ENCODE results near the gene RAMACL. TPM values are rescaled to one million over a fixed set of nuclear protein-coding genes. Genes with fewer than 3 reads are reported as not detected.

RAMACL gene
- total RNA-seq, 4 donors from 2014 or later, result 8.2 to 10.8 (median 9.1) TPM

DNA sequence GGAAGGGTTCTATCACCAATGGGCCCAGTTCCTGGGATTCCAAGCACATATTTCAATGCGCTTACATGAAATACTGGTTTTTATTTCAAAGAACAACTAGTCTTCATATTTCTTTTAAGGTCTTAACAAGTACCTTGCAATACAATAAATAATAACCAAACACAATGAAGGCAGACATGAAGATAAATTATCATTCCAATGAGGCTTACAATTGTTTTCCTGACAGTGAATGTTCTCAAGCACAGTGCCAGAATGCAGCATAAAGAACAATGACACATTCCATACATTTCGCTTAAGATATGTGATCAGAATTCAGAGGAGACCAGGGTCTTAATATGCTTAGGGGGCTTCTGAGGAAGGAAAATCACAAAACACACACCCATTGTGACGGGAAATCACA, 26.3 kb downstream of the RAMACL start:
- H3K4me1 ChIP-seq, result peaks cover 0 to 22% (median 10%) of the 10 kb centered on the region in 4 donors

DNA sequence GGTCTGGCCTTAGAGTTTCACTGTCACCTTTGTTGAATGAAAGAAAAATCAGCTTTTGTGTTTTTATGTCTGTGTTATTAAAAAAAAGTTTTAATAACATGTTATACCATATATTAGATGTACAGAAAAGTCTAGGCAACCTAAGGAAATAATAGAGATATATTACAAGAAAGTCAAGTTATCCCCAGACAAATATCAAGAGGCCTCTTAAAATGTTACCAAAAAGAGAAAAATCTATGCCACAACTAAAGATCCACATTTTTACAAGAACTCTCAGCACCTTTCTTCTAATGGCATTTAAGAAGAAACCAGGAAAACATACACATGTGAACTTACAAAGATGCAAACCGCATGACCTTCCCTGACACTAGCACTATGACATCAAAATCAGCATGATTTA, 26.8 kb downstream of the RAMACL start:
- Histone ChIP-seq H3K4me1 (peaks cover 0 to 28% (median 10%) of the 10 kb centered on the region in 4 donors), H3K27ac (peak overlapping the region in 1 of 4 donors; percentile 9), H3K27me3 (no peaks in the 10 kb centered on the region), H3K9me3 (peaks cover 0 to 21% (median 4%) of the 10 kb centered on the region in 4 donors), H3K4me3 (no peak overlapping the region), H3K36me3 (peaks cover 0 to 34% (median 0%) of the 10 kb centered on the region in 3 donors)
- TF ChIP-seq, protein P1, sequence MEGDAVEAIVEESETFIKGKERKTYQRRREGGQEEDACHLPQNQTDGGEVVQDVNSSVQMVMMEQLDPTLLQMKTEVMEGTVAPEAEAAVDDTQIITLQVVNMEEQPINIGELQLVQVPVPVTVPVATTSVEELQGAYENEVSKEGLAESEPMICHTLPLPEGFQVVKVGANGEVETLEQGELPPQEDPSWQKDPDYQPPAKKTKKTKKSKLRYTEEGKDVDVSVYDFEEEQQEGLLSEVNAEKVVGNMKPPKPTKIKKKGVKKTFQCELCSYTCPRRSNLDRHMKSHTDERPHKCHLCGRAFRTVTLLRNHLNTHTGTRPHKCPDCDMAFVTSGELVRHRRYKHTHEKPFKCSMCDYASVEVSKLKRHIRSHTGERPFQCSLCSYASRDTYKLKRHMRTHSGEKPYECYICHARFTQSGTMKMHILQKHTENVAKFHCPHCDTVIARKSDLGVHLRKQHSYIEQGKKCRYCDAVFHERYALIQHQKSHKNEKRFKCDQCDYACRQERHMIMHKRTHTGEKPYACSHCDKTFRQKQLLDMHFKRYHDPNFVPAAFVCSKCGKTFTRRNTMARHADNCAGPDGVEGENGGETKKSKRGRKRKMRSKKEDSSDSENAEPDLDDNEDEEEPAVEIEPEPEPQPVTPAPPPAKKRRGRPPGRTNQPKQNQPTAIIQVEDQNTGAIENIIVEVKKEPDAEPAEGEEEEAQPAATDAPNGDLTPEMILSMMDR (IDR thresholded peaks at IDR 0.05), result no peak
- TF ChIP-seq EP300 (IDR thresholded peaks at IDR 0.05) (no peak), POLR2A (IDR thresholded peaks at IDR 0.05) (no peak)
- no peak for DNase-seq (ENCODE audit: low spot score in 2 of 2)
- WGBS, 2 donors, result 91 to 95% methylated on average over 1 of the region's 1 CpG

More for the DNA sequence above, 26.3 kb downstream of the RAMACL start:
- Histone ChIP-seq H3K9me3 (peaks cover 0 to 21% (median 4%) of the 10 kb centered on the region in 4 donors), H3K27me3 (no peaks in the 10 kb centered on the region), H3K36me3 (peaks cover 0 to 39% (median 0%) of the 10 kb centered on the region in 3 donors), H3K4me3 (no peak overlapping the region), H3K27ac (peak overlapping the region in 1 of 4 donors; percentile 63)
- TF ChIP-seq EP300 (IDR thresholded peaks at IDR 0.05), result no peak
- TF ChIP-seq POLR2A (IDR thresholded peaks at IDR 0.05), result no peak
- TF ChIP-seq, protein P1 (IDR thresholded peaks at IDR 0.05), result no peak
- WGBS, 2 donors, result 71 to 83% methylated on average over 3 of the region's 3 CpGs
- no peak for DNase-seq (ENCODE audit: low spot score in 2 of 2)

DNA sequence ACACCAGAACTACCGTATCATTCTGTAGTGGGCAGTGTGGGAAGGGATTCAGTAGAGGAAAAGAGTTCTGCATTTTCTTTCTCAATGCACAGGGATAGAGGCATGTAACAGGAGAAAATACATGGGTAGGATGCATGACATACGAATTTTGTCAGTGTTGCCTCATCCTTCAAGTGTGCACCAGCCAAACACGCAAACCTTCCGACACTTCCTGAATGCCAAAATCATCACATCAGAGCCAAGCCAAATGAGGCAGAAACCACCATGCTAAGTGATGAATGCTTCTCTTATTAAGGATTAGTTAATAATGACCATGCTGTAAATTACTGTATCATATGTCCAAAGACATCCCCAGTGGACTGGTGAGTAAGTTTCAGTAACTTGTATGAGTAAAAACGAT, 27.3 kb downstream of the RAMACL start:
- H3K36me3 ChIP-seq, result peaks cover 0 to 29% (median 0%) of the 10 kb centered on the region in 3 donors
- H3K4me3 ChIP-seq, result no peak overlapping the region
- H3K9me3 ChIP-seq, result peaks cover 0 to 21% (median 4%) of the 10 kb centered on the region in 4 donors
- H3K27ac ChIP-seq, result no peak overlapping the region
- 88 to 91% methylated on average over 5 of the region's 5 CpGs for WGBS, 2 donors
- DNase-seq (ENCODE audit: low spot score in 2 of 2), result no peak
- peaks cover 0 to 32% (median 11%) of the 10 kb centered on the region in 4 donors for H3K4me1 ChIP-seq
- TF ChIP-seq POLR2A (IDR thresholded peaks at IDR 0.05) (no peak), EP300 (IDR thresholded peaks at IDR 0.05) (no peak)
- no peaks in the 10 kb centered on the region for H3K27me3 ChIP-seq

DNA sequence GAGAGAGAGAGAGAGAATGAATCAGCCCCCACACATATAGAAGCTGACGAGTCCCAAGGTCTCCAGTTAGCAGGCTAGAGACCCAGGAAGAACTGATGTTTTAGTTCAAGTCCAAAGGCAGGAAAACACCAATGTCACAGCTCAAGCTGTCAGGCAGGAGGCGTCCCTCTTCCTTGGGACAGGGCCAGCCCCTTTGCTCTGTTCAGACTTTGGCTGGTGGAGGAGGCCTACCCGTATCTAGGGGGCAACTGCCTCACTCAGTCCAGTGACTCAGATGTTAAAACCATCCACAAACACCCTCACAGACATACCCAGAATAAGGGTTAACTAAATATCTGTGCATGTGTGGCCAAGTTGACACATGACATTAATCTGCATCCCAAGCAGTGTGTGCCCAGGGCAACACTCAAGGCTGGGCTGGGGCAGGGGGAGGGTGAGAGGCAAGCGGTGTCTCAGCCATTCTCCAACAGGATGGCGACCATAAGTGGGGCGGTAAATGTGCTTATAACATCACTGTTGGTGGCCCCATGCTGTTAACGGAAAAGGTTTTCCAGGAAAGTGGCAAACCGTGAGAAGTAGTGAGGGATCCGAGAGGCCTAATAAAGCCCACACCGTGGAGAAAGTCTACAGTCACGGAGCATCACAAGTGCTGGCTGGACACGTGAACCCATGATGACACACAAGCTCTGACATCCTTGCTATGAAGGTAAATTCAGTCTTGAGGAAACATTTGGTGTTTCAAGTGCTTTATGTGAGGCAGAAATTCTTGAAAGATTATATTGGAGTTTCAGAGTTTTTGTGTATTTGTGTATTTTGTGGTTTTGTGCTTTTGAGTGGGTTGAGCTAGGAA, 28.1 kb downstream of the RAMACL start:
- no peak for DNase-seq (ENCODE audit: low spot score in 2 of 2)
- H3K9me3 ChIP-seq, result peaks cover 0 to 21% (median 4%) of the 10 kb centered on the region in 4 donors
- no peaks in the 10 kb centered on the region for H3K27me3 ChIP-seq
- peaks cover 0 to 40% (median 13%) of the 10 kb centered on the region in 4 donors for H3K4me1 ChIP-seq
- peaks cover 0 to 24% (median 0%) of the 10 kb centered on the region in 3 donors for H3K36me3 ChIP-seq
- 90 to 93% methylated on average over 12 of the region's 12 CpGs for WGBS, 2 donors
- H3K27ac ChIP-seq, result peak overlapping the region in 2 of 4 donors; percentile 84 to 88
- no peak overlapping the region for H3K4me3 ChIP-seq
- TF ChIP-seq EP300 (IDR thresholded peaks at IDR 0.05), result no peak
- no peak for TF ChIP-seq POLR2A (IDR thresholded peaks at IDR 0.05)
- TF ChIP-seq, protein P1 (IDR thresholded peaks at IDR 0.05), result no peak

DNA sequence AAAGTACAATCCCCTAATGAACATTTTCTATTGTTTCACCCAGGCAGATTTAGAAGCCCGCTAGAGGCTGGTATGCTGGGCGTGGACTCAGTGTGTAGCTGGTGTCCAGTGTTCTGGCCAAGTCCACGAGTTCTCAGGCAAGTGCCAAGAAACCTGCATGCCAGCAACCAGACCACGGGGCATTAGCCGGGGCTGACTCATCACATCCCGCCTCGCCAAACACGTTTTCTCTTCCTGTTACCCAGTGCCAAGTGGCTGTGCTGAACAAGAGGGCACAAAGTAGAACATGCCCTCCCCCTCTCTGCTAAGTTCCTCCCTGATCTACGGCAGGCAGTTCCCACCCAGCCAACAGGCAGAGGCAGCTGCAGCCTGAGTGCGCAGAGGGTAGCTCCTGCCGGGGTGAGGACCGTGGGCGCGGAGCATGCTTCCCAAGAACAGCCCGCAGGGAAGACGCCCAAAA, 29.6 kb downstream of the RAMACL start:
- TF ChIP-seq, protein P1 (IDR thresholded peaks at IDR 0.05), result no peak
- TF ChIP-seq POLR2A (IDR thresholded peaks at IDR 0.05), result peak; percentile 7 to 49
- peak; percentile 90 to 97 for TF ChIP-seq EP300 (IDR thresholded peaks at IDR 0.05)
- Histone ChIP-seq H3K36me3 (peaks cover 0 to 16% (median 0%) of the 10 kb centered on the region in 3 donors), H3K9me3 (peaks cover 0 to 21% (median 4%) of the 10 kb centered on the region in 4 donors), H3K27ac (peak overlapping the region; percentile 47 to 88 (median 76)), H3K27me3 (no peaks in the 10 kb centered on the region), H3K4me3 (no peak overlapping the region), H3K4me1 (peaks cover 0 to 53% (median 13%) of the 10 kb centered on the region in 4 donors)
- 48 to 63% methylated on average over 12 to 16 of the region's 16 CpGs for WGBS, 2 donors
- DNase-seq (ENCODE audit: low spot score in 2 of 2), result peak; percentile 64 to 72

Data from tibial nerve (tissue), 4 donors.